ENCODE data around the gene GOLGA5.

GRCh38 chr14:92798811-92799210, 4.7 kb downstream of the GOLGA5 start:
- TF ChIP-seq POLR2A (IDR thresholded peaks at IDR 0.05) = no peak
- TF ChIP-seq, protein P1, sequence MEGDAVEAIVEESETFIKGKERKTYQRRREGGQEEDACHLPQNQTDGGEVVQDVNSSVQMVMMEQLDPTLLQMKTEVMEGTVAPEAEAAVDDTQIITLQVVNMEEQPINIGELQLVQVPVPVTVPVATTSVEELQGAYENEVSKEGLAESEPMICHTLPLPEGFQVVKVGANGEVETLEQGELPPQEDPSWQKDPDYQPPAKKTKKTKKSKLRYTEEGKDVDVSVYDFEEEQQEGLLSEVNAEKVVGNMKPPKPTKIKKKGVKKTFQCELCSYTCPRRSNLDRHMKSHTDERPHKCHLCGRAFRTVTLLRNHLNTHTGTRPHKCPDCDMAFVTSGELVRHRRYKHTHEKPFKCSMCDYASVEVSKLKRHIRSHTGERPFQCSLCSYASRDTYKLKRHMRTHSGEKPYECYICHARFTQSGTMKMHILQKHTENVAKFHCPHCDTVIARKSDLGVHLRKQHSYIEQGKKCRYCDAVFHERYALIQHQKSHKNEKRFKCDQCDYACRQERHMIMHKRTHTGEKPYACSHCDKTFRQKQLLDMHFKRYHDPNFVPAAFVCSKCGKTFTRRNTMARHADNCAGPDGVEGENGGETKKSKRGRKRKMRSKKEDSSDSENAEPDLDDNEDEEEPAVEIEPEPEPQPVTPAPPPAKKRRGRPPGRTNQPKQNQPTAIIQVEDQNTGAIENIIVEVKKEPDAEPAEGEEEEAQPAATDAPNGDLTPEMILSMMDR (IDR thresholded peaks at IDR 0.05) = no peak
- TF ChIP-seq POLR2AphosphoS5 (IDR thresholded peaks at IDR 0.05) = no peak
